ENCODE results near the gene SELPLG. TPM values are rescaled to one million over a fixed set of nuclear protein-coding genes. Genes with fewer than 3 reads are reported as not detected.
"Not testable (repeated sequence)": the region's sequence is repeated elsewhere in the genome, so short reads cannot be mapped to it uniquely, and the experiment has no call there.

SELPLG gene
- total and polyA plus RNA-seq, 2 experiments from 2014 or later = 0.37 to 1.5 TPM

- Histone ChIP-seq H4K20me1 (ENCODE audit: insufficient read depth, poor library complexity, severe bottlenecking) (peaks cover 5% of the 10 kb centered on the region), H2AFZ (no peak overlapping the region), H3K9me2 (replicated peaks; ENCODE audit: insufficient read depth) (no peaks in the 10 kb centered on the region), H3K4me3 (no peak overlapping the region), H3K27ac (peak overlapping the region; percentile 71), H3K4me1 (ENCODE audit: insufficient read depth) (peaks cover 11% of the 10 kb centered on the region), H3K4me2 (peak overlapping the region; percentile 23), H3K36me3 (replicated peaks; ENCODE audit: insufficient read depth, low read depth) (no peaks in the 10 kb centered on the region), H3K79me2 (peaks cover 78% of the 10 kb centered on the region), H3K9me3 (ENCODE audit: low read depth) (no peaks in the 10 kb centered on the region), H3K27me3 (no peaks in the 10 kb centered on the region)
- TF ChIP-seq EZH2 (IDR thresholded peaks at IDR 0.05; ENCODE audit: borderline replicate concordance) (no peak), CTCF (IDR thresholded peaks at IDR 0.05; ENCODE audit: poor library complexity) (peak; percentile 95)
- DNase-seq (ENCODE audit: low spot score) = peak; percentile 91
- 18% methylated on average over 5 of the region's 5 CpGs for WGBS (ENCODE audit: low lambda C conversion rate, missing lambda C conversion rate)
Observed at GRCh38 chr12:108664338-108665258, 30.9 kb upstream of the SELPLG start.

- H3K36me3 ChIP-seq (replicated peaks; ENCODE audit: insufficient read depth, low read depth) = no peaks in the 10 kb centered on the region
- WGBS (ENCODE audit: low lambda C conversion rate, missing lambda C conversion rate) = 97% methylated on average over 4 of the region's 4 CpGs
- H3K79me2 ChIP-seq = peaks cover 76% of the 10 kb centered on the region
- H3K4me1 ChIP-seq (ENCODE audit: insufficient read depth) = peaks cover 11% of the 10 kb centered on the region
- no peak overlapping the region for H3K4me3 ChIP-seq
- H4K20me1 ChIP-seq (ENCODE audit: insufficient read depth, poor library complexity, severe bottlenecking) = peaks cover 5% of the 10 kb centered on the region
- H3K27me3 ChIP-seq = no peaks in the 10 kb centered on the region
- DNase-seq (ENCODE audit: low spot score) = no peak
- H2AFZ ChIP-seq = no peak overlapping the region
- H3K9me3 ChIP-seq (ENCODE audit: low read depth) = no peaks in the 10 kb centered on the region
- no peaks in the 10 kb centered on the region for H3K9me2 ChIP-seq (replicated peaks; ENCODE audit: insufficient read depth)
- no peak for TF ChIP-seq CTCF (IDR thresholded peaks at IDR 0.05; ENCODE audit: poor library complexity)
- TF ChIP-seq EZH2phosphoT487 (IDR thresholded peaks at IDR 0.05; ENCODE audit: low read depth, severe bottlenecking, unreplicated experiment) = no peak
- TF ChIP-seq EZH2 (IDR thresholded peaks at IDR 0.05; ENCODE audit: borderline replicate concordance) = no peak
- peak overlapping the region; percentile 71 for H3K27ac ChIP-seq
- H3K4me2 ChIP-seq = no peak overlapping the region
Observed at GRCh38 chr12:108663324-108664015, 29.8 kb upstream of the SELPLG start.

GRCh38 chr12:108658115-108658514 is 24.4 kb upstream of the SELPLG start:
- H3K4me3 ChIP-seq; H3K9me3 ChIP-seq (ENCODE audit: low read depth); H3K27me3 ChIP-seq; H3K4me2 ChIP-seq; H3K36me3 ChIP-seq (replicated peaks; ENCODE audit: insufficient read depth, low read depth); H3K9me2 ChIP-seq (replicated peaks; ENCODE audit: insufficient read depth); H3K27ac ChIP-seq; H2AFZ ChIP-seq; H4K20me1 ChIP-seq (ENCODE audit: insufficient read depth, poor library complexity, severe bottlenecking); H3K4me1 ChIP-seq (ENCODE audit: insufficient read depth); DNase-seq (ENCODE audit: low spot score): not testable (repeated sequence)
- peaks cover 34% of the 10 kb centered on the region for H3K79me2 ChIP-seq
- WGBS (ENCODE audit: low lambda C conversion rate, missing lambda C conversion rate) = 100% methylated on average over 4 of the region's 4 CpGs

GRCh38 chr12:108657130-108657745 is 23.5 kb upstream of the SELPLG start:
- no peak overlapping the region for H3K4me2 ChIP-seq
- TF ChIP-seq CTCF (IDR thresholded peaks at IDR 0.05; ENCODE audit: poor library complexity) (no peak), EZH2phosphoT487 (IDR thresholded peaks at IDR 0.05; ENCODE audit: low read depth, severe bottlenecking, unreplicated experiment) (no peak), EZH2 (IDR thresholded peaks at IDR 0.05; ENCODE audit: borderline replicate concordance) (no peak)
- no peaks in the 10 kb centered on the region for H3K4me1 ChIP-seq (ENCODE audit: insufficient read depth)
- H3K27me3 ChIP-seq = no peaks in the 10 kb centered on the region
- H4K20me1 ChIP-seq (ENCODE audit: insufficient read depth, poor library complexity, severe bottlenecking) = peaks cover 5% of the 10 kb centered on the region
- peaks cover 25% of the 10 kb centered on the region for H3K79me2 ChIP-seq
- H3K4me3 ChIP-seq = no peak overlapping the region
- no peaks in the 10 kb centered on the region for H3K9me2 ChIP-seq (replicated peaks; ENCODE audit: insufficient read depth)
- H3K9me3 ChIP-seq (ENCODE audit: low read depth) = no peaks in the 10 kb centered on the region
- no peak overlapping the region for H2AFZ ChIP-seq
- H3K27ac ChIP-seq = no peak overlapping the region
- 96% methylated on average over 10 of the region's 10 CpGs for WGBS (ENCODE audit: low lambda C conversion rate, missing lambda C conversion rate)
- no peaks in the 10 kb centered on the region for H3K36me3 ChIP-seq (replicated peaks; ENCODE audit: insufficient read depth, low read depth)
- no peak for DNase-seq (ENCODE audit: low spot score)

- H3K4me3 ChIP-seq; H3K9me2 ChIP-seq (replicated peaks; ENCODE audit: insufficient read depth); H3K4me2 ChIP-seq; H3K27ac ChIP-seq; DNase-seq (ENCODE audit: low spot score); H2AFZ ChIP-seq; H3K9me3 ChIP-seq (ENCODE audit: low read depth); H3K4me1 ChIP-seq (ENCODE audit: insufficient read depth); H4K20me1 ChIP-seq (ENCODE audit: insufficient read depth, poor library complexity, severe bottlenecking); H3K27me3 ChIP-seq; H3K36me3 ChIP-seq (replicated peaks; ENCODE audit: insufficient read depth, low read depth): not testable (repeated sequence)
- peaks cover 17% of the 10 kb centered on the region for H3K79me2 ChIP-seq
- 100% methylated on average over 5 of the region's 24 CpGs for WGBS (ENCODE audit: low lambda C conversion rate, missing lambda C conversion rate)
Observed at GRCh38 chr12:108656247-108656646, 22.6 kb upstream of the SELPLG start.

All from hepatocyte (in vitro differentiated cells).